HCT116 (cell line): Measurements from ENCODE around the gene E2F6. TPM values are rescaled to one million over a fixed set of nuclear protein-coding genes. Genes with fewer than 3 reads are reported as not detected.

Experiments used
- ATAC-seq: fragments of 200-7000 bp; cut with Tn5 transposase; 2 replicates; pipeline ENCODE4 v1.9.1; 2020; ENCODE audit warnings: mild to moderate bottlenecking, moderate library complexity
- BruUV-seq: library from RNA; stranded (reverse); fragments of 400-500 nt; replicated peaks from 2 replicates; lab custom pipeline; 2021; lab: Mats Ljungman, UMichigan
- CTCF ChIA-PET: fragments of 300-600 bp; sonication (Branson Sonifier 250); formaldehyde crosslinking; loops from one replicate; lab custom pipeline; 2021; ENCODE audit warnings: antibody characterized with exemption; lab: Charles Lee
- POLR2A ChIA-PET: fragments of 300-600, 350-600 bp; sonication (Branson Sonifier 250); formaldehyde crosslinking; loops from one replicate; lab custom pipeline; 2021; ENCODE audit warnings: antibody characterized with exemption; lab: Charles Lee
- RAD21 ChIA-PET, 2 experiments: fragments of 300-600 bp; sonication (Branson Sonifier 250); formaldehyde crosslinking; loops; one replicate each; lab custom pipeline; 2023; ENCODE audit warnings: low total read pairs in 2 of 2; ENCODE audit not compliant: uncharacterized antibody in 2 of 2, unreplicated experiment in 2 of 2, low non-redundant PET in 1 of 2; lab: Charles Lee
- DNase-seq: peaks from one replicate; pipeline ENCODE4 v3.0.0-alpha.2; 2010; ENCODE audit warnings: low read depth, low spot score
- H2AFZ ChIP-seq: fragments of 200-600 bp; shearing (Covaris generic), sonication (generic); 2 replicates; pipeline ENCODE4 v1.6.1; 2017; ENCODE audit warnings: low read depth, mixed run types, mixed read lengths, antibody characterized with exemption, low read length; ENCODE audit not compliant: poor library complexity, severe bottlenecking
- H3K27ac ChIP-seq: 2 replicates; pipeline ENCODE4 v1.5.1; 2012; ENCODE audit warnings: low read depth, low read length
- H3K27me3 ChIP-seq: fragments of 200-600 bp; sonication (generic); 2 replicates; pipeline ENCODE4 v1.6.1; 2016; ENCODE audit warnings: mixed run types, low read length, mixed read lengths; ENCODE audit not compliant: insufficient read depth
- H3K36me3 ChIP-seq, 2 experiments: fragments of 200-500 bp in 1 of 2; fragments of 200-600 bp in 1 of 2; sonication (Bioruptor generic) in 1 of 2; sonication (generic) in 1 of 2; 2 replicates each; pipeline versions ENCODE4 v1.5.1 to v1.6.1; 2014 to 2016; ENCODE audit warnings: low read length in 2 of 2, inconsistent platforms in 1 of 2, mixed read lengths in 1 of 2, mixed run types in 1 of 2; ENCODE audit not compliant: insufficient read depth in 2 of 2, control insufficient read depth in 1 of 2
- H3K4me1 ChIP-seq, 2 experiments: fragments of 200-600 bp in 1 of 2; sonication (generic) in 1 of 2; 2 replicates each; pipeline versions ENCODE4 v1.5.1 to v1.6.1; 2012 to 2017; ENCODE audit warnings: low read length in 2 of 2, inconsistent platforms in 1 of 2, mild to moderate bottlenecking in 1 of 2, mixed read lengths in 1 of 2, mixed run types in 1 of 2, moderate library complexity in 1 of 2; ENCODE audit not compliant: insufficient read depth in 2 of 2, control insufficient read depth in 1 of 2
- H3K4me2 ChIP-seq: fragments of 200-600 bp; sonication (generic); 2 replicates; pipeline ENCODE4 v1.6.1; 2017; ENCODE audit warnings: mixed run types, low read length, mixed read lengths
- H3K4me3 ChIP-seq, 2 experiments: fragments of 200-600 bp in 1 of 2; sonication (generic) in 1 of 2; replicated peaks in 1 of 2; 2 replicates each; pipeline ENCODE4 v1.5.1; 2011 to 2016; ENCODE audit warnings: low read length in 2 of 2, control low read depth in 1 of 2, low read depth in 1 of 2, mild to moderate bottlenecking in 1 of 2, mixed read lengths in 1 of 2, mixed run types in 1 of 2
- H3K79me2 ChIP-seq: fragments of 200-600 bp; sonication (generic); 2 replicates; pipeline ENCODE4 v1.6.1; 2017; ENCODE audit warnings: mild to moderate bottlenecking, mixed run types, low read length, moderate library complexity, mixed read lengths; ENCODE audit not compliant: insufficient read depth
- H3K9ac ChIP-seq: fragments of 200-600 bp; sonication (generic); 2 replicates; pipeline ENCODE4 v1.6.1; 2016; ENCODE audit warnings: low read length, mixed read lengths
- H3K9me2 ChIP-seq: fragments of 200-600 bp; sonication (generic), shearing (Covaris generic); 2 replicates; pipeline ENCODE4 v1.6.1; 2017; ENCODE audit warnings: mixed run types, mild to moderate bottlenecking, moderate library complexity; ENCODE audit not compliant: insufficient read depth
- H3K9me3 ChIP-seq, 2 experiments: fragments of 200-500 bp in 1 of 2; fragments of 200-600 bp in 1 of 2; sonication (Bioruptor generic) in 1 of 2; sonication (generic) in 1 of 2; 2 replicates each; pipeline ENCODE4 v1.6.1; 2014 to 2017; ENCODE audit warnings: low read length in 2 of 2, mixed read lengths in 2 of 2, inconsistent platforms in 1 of 2, low read depth in 1 of 2, mild to moderate bottlenecking in 1 of 2, mixed run types in 1 of 2, moderate library complexity in 1 of 2; ENCODE audit not compliant: control insufficient read depth in 1 of 2, insufficient read depth in 1 of 2
- H4K20me1 ChIP-seq: fragments of 200-600 bp; sonication (generic), shearing (Covaris generic); 2 replicates; pipeline ENCODE4 v1.6.1; 2017; ENCODE audit warnings: mixed run types, mild to moderate bottlenecking, moderate library complexity; ENCODE audit not compliant: insufficient read depth
- CBX3 ChIP-seq: IDR thresholded peaks from 2 replicates; pipeline ENCODE4 v1.6.1; 2012; ENCODE audit warnings: low read depth
- CEBPB ChIP-seq: IDR thresholded peaks from 2 replicates; pipeline ENCODE4 v1.6.1; 2012; ENCODE audit warnings: low read depth
- ELF1 ChIP-seq: IDR thresholded peaks from 2 replicates; pipeline ENCODE4 v1.6.1; 2012; ENCODE audit warnings: low read depth, borderline replicate concordance
- EZH2 ChIP-seq: fragments of 200-600 bp; sonication (generic); IDR thresholded peaks from 2 replicates; pipeline ENCODE4 v1.6.1; 2017; ENCODE audit warnings: antibody characterized with exemption, mixed run types
- EZH2phosphoT487 ChIP-seq: fragments of 200-600 bp; IDR thresholded peaks from 2 replicates; pipeline ENCODE4 v1.6.1; 2018; ENCODE audit warnings: antibody characterized with exemption, borderline replicate concordance
- JUND ChIP-seq: IDR thresholded peaks from 2 replicates; pipeline ENCODE4 v1.6.1; 2012
- POLR2AphosphoS5 ChIP-seq: IDR thresholded peaks from 2 replicates; pipeline ENCODE4 v1.6.1; 2011; ENCODE audit warnings: mild to moderate bottlenecking, low read depth, low read length, moderate library complexity
- SIN3A ChIP-seq: IDR thresholded peaks from 2 replicates; pipeline ENCODE4 v1.6.1; 2012; ENCODE audit warnings: low read depth
- TCF7L2 ChIP-seq: IDR thresholded peaks from 2 replicates; pipeline ENCODE4 v1.7.0; 2011; ENCODE audit warnings: borderline replicate concordance, inconsistent platforms; ENCODE audit not compliant: insufficient read depth, insufficient read length; ENCODE audit errors: extremely low read depth
- ZFX ChIP-seq: fragments of 450-650 bp; IDR thresholded peaks from 2 replicates; pipeline ENCODE4 v1.6.1; 2017
- intact Hi-C: fragments of 100-400 bp; cut with micrococcal nuclease; formaldehyde crosslinking; loops from 2 replicates; pipeline ENCODE4 v1.10.0; 2022
- total RNA-seq: library from RNA; stranded (reverse); gene quantifications from one replicate; pipeline ENCODE4 v1.2.1, GENCODE V29; 2021; ENCODE audit not compliant: unreplicated experiment
- TF ChIP-seq, protein P1 (sequence below): IDR thresholded peaks from 2 replicates; pipeline ENCODE4 v1.6.1; 2012
- TF ChIP-seq, protein P2 (sequence below): IDR thresholded peaks from 2 replicates; pipeline ENCODE4 v1.6.1; 2011; ENCODE audit warnings: mild to moderate bottlenecking, low read length, moderate library complexity; ENCODE audit not compliant: insufficient replicate concordance; ENCODE audit errors: extremely low read depth
- TF ChIP-seq, protein P3 (sequence below): IDR thresholded peaks from 2 replicates; pipeline ENCODE4 v1.6.1; 2012
- TF ChIP-seq, protein P4 (sequence below): IDR thresholded peaks from 2 replicates; pipeline ENCODE4 v1.6.1; 2012; ENCODE audit warnings: low read depth

E2F6 gene
- total RNA-seq, 1 experiment from 2014 or later = 22.8 TPM

DNA sequence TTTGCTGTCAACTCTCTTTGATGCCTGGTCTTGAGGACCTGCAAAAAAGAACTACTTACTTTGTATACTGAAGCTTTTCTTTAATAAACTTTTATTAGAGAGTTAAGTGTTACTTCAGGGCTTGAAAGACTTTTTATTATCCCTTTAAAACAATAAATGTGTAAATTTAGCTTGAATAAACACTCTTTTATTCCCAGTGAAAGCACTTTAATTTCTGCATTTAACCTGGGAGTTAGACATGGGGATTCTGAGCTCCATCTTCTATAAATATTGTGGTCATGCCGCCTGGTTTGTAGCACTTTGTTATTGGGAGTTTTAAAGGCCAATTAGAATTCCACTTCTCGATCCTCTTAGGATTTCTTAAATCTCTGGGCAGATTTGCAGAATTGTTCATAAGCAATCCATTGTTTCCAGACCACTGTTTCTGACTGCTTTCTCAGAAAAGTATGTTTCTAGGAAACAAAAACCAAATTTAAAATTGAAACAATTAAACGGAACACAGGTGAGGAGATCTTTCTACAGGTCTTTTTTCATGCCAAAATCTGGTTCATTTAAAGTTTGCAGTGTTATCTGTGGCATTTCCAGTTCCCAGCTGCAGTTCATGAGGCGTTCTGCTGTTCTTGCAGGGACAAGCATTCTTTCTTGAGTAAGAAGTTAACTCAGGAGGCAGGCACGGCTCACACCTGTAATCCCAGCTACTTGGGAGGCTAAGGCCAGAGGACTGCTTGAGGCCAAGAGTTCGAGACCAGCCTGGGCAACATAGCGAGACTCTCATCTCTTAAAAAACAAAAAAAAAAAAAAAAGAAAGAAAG, 18.1 kb upstream of the E2F6 start:
- Histone ChIP-seq H3K36me3 (no peaks in the 10 kb centered on the region), H3K4me1 (peaks cover 4 to 15% of the 10 kb centered on the region in 2 experiments; a peak in 2 of 4 replicates), H3K27ac (peak overlapping the region; percentile 57; the same call in 1 of the 2 replicates), H3K4me3 (peak overlapping the region; percentile 61 to 68), H3K9me2 (no peaks in the 10 kb centered on the region), H3K79me2 (no peaks in the 10 kb centered on the region), H3K4me2 (peak overlapping the region; percentile 94), H3K27me3 (no peaks in the 10 kb centered on the region), H2AFZ (peak overlapping the region; percentile 14), H3K9ac (peak overlapping the region; percentile 71), H4K20me1 (no peaks in the 10 kb centered on the region), H3K9me3 (no peaks in the 10 kb centered on the region)
- BruUV-seq = TSS peak; percentile 63
- ChIA-PET CTCF (interaction anchor here (8.6 kb wide), 1 partner anchor 100 kb away, joined by 159 read pairs; no protein-coding TSS in a partner anchor), POLR2A (interaction anchor here (0.6 kb wide), 1 partner anchor 702 kb away, joined by 6 read pairs; no protein-coding TSS in a partner anchor), RAD21 (interaction anchor here in 1 of 2 experiments (0.6 kb wide), 1 partner anchor 251 kb away, joined by 4 read pairs; no protein-coding TSS in a partner anchor)
- no peak for ATAC-seq
- DNase-seq = no peak
- intact Hi-C loops = no loop called here
- TF ChIP-seq, protein P1, sequence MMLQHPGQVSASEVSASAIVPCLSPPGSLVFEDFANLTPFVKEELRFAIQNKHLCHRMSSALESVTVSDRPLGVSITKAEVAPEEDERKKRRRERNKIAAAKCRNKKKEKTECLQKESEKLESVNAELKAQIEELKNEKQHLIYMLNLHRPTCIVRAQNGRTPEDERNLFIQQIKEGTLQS = no peak
- TF ChIP-seq, protein P2, sequence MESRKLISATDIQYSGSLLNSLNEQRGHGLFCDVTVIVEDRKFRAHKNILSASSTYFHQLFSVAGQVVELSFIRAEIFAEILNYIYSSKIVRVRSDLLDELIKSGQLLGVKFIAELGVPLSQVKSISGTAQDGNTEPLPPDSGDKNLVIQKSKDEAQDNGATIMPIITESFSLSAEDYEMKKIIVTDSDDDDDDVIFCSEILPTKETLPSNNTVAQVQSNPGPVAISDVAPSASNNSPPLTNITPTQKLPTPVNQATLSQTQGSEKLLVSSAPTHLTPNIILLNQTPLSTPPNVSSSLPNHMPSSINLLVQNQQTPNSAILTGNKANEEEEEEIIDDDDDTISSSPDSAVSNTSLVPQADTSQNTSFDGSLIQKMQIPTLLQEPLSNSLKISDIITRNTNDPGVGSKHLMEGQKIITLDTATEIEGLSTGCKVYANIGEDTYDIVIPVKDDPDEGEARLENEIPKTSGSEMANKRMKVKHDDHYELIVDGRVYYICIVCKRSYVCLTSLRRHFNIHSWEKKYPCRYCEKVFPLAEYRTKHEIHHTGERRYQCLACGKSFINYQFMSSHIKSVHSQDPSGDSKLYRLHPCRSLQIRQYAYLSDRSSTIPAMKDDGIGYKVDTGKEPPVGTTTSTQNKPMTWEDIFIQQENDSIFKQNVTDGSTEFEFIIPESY = no peak
- TF ChIP-seq SIN3A (no peak), EZH2 (no peak), EZH2phosphoT487 (no peak), JUND (no peak), TCF7L2 (no peak), CEBPB (no peak), ELF1 (no peak), POLR2AphosphoS5 (no peak), CBX3 (no peak), ZFX (no peak)
- TF ChIP-seq, protein P3, sequence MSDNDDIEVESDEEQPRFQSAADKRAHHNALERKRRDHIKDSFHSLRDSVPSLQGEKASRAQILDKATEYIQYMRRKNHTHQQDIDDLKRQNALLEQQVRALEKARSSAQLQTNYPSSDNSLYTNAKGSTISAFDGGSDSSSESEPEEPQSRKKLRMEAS = no peak
- TF ChIP-seq, protein P4, sequence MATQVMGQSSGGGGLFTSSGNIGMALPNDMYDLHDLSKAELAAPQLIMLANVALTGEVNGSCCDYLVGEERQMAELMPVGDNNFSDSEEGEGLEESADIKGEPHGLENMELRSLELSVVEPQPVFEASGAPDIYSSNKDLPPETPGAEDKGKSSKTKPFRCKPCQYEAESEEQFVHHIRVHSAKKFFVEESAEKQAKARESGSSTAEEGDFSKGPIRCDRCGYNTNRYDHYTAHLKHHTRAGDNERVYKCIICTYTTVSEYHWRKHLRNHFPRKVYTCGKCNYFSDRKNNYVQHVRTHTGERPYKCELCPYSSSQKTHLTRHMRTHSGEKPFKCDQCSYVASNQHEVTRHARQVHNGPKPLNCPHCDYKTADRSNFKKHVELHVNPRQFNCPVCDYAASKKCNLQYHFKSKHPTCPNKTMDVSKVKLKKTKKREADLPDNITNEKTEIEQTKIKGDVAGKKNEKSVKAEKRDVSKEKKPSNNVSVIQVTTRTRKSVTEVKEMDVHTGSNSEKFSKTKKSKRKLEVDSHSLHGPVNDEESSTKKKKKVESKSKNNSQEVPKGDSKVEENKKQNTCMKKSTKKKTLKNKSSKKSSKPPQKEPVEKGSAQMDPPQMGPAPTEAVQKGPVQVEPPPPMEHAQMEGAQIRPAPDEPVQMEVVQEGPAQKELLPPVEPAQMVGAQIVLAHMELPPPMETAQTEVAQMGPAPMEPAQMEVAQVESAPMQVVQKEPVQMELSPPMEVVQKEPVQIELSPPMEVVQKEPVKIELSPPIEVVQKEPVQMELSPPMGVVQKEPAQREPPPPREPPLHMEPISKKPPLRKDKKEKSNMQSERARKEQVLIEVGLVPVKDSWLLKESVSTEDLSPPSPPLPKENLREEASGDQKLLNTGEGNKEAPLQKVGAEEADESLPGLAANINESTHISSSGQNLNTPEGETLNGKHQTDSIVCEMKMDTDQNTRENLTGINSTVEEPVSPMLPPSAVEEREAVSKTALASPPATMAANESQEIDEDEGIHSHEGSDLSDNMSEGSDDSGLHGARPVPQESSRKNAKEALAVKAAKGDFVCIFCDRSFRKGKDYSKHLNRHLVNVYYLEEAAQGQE = no peak
